ENCODE data around the gene SPTB. TPM values are rescaled to one million over a fixed set of nuclear protein-coding genes. Genes with fewer than 3 reads are reported as not detected.

The SPTB gene
- total RNA-seq, 1 experiment from 2014 or later = 2.3 TPM

GRCh38 chr14:64831419-64831818 lies 48.3 kb downstream of the SPTB start:
- no peaks in the 10 kb centered on the region for H3K9me3 Mint-ChIP-seq
- Histone ChIP-seq H3K79me1 (ENCODE audit: insufficient read depth, low read depth, low read length, poor library complexity, severe bottlenecking) (no peaks in the 10 kb centered on the region), H3K18ac (ENCODE audit: insufficient read length, low read depth, low read length) (no peak overlapping the region), H3K23me2 (ENCODE audit: insufficient read length, low read depth, low read length, poor library complexity, severe bottlenecking) (no peaks in the 10 kb centered on the region), H4K8ac (replicated peaks; ENCODE audit: insufficient read length, low read depth, low read length) (no peak overlapping the region), H2AFZ (ENCODE audit: low read length) (no peak overlapping the region), H3K4me2 (ENCODE audit: insufficient read depth, insufficient read length, low read length) (no peak overlapping the region), H3K9ac (ENCODE audit: extremely low read depth, insufficient read length, low read length) (no peak overlapping the region), H3K4me1 (ENCODE audit: insufficient read depth, low read length) (no peaks in the 10 kb centered on the region), H3K14ac (ENCODE audit: insufficient read depth, low read length) (no peak overlapping the region), H3K79me2 (ENCODE audit: insufficient read depth, low read length) (no peaks in the 10 kb centered on the region), H3K23ac (ENCODE audit: insufficient read length, low read depth, low read length) (no peak overlapping the region), H3K27me3 (ENCODE audit: insufficient read depth, low read length) (no peaks in the 10 kb centered on the region), H3T11ph (ENCODE audit: low read length) (no peak overlapping the region), H2BK20ac (ENCODE audit: low read depth, low read length, poor library complexity, severe bottlenecking) (no peak overlapping the region), H2BK5ac (ENCODE audit: insufficient read length, low read length) (no peak overlapping the region), H2BK120ac (ENCODE audit: low read depth, low read length, poor library complexity, severe bottlenecking) (no peak overlapping the region), H2BK12ac (ENCODE audit: insufficient read length, low read depth, low read length) (no peak overlapping the region), H4K91ac (ENCODE audit: insufficient read length, low read depth, low read length) (no peak overlapping the region), H4K20me1 (ENCODE audit: control insufficient read depth, insufficient read depth, insufficient read length) (no peaks in the 10 kb centered on the region), H3K4ac (ENCODE audit: low read depth, low read length) (no peak overlapping the region), H4K5ac (ENCODE audit: insufficient read length, low read depth, low read length) (no peak overlapping the region), H3K56ac (ENCODE audit: insufficient read length, low read depth, low read length) (no peak overlapping the region), H3K9me3 (ENCODE audit: control insufficient read depth, low read depth, low read length) (no peaks in the 10 kb centered on the region), H2AK5ac (ENCODE audit: insufficient read length, low read length) (no peak overlapping the region), H2BK15ac (ENCODE audit: low read depth, low read length) (no peak overlapping the region), H3K27ac (ENCODE audit: insufficient read length, low read depth, low read length) (no peak overlapping the region)
- H3K27me3 Mint-ChIP-seq (ENCODE audit: low read depth) = peaks cover 3% of the 10 kb centered on the region; the same call in 1 of the 2 replicates
- H3K27ac Mint-ChIP-seq = no peak overlapping the region
- TF ChIP-seq CTCF (conservative IDR thresholded peaks at IDR 0.05) = no peak
- WGBS (ENCODE audit: extremely low coverage, insufficient read length, low lambda C conversion rate) = no CpG with 5 or more reads among the region's 5 CpGs
- DNase-seq = no peak
- H3K4me1 Mint-ChIP-seq = no peaks in the 10 kb centered on the region
- no peak overlapping the region for H3K4me3 Mint-ChIP-seq
- no peaks in the 10 kb centered on the region for H3K36me3 Mint-ChIP-seq (ENCODE audit: insufficient read depth in 1 of 3, low read depth in 3 of 3)
